GM23338 (cell line): ENCODE measurements around the gene PROB1. TPM values are rescaled to one million over a fixed set of nuclear protein-coding genes. Genes with fewer than 3 reads are reported as not detected.

Source experiments
- ATAC-seq: fragments of 200-7000 bp; cut with Tn5 transposase; 3 replicates; pipeline ENCODE4 v1.9.1; 2020
- DNase-seq: peaks from one replicate; pipeline ENCODE4 v3.0.0-alpha.2; 2015; ENCODE audit warnings: low spot score
- H2AFZ ChIP-seq: fragments of 200-600 bp; sonication (generic); 2 replicates; pipeline ENCODE4 v1.8.0; 2016; ENCODE audit warnings: antibody characterized with exemption, mild to moderate bottlenecking, moderate library complexity
- H3F3A ChIP-seq: fragments of 200-600 bp; sonication (generic); replicated peaks from 2 replicates; pipeline ENCODE4 v1.8.0; 2017; ENCODE audit warnings: antibody characterized with exemption, mixed run types, low read depth
- H3K27ac ChIP-seq: fragments of 200-600 bp; sonication (generic); 2 replicates; pipeline ENCODE4 v1.6.1; 2016; ENCODE audit warnings: low read depth
- H3K27me3 ChIP-seq: fragments of 200-600 bp; sonication (generic); 2 replicates; pipeline ENCODE4 v1.8.0; 2016; ENCODE audit warnings: mild to moderate bottlenecking, mixed run types, moderate library complexity; ENCODE audit not compliant: insufficient read depth
- H3K36me3 ChIP-seq: fragments of 200-600 bp; sonication (generic); 2 replicates; pipeline ENCODE4 v1.8.0; 2016; ENCODE audit warnings: mild to moderate bottlenecking; ENCODE audit not compliant: insufficient read depth
- H3K4me1 ChIP-seq: fragments of 200-600 bp; sonication (generic); 2 replicates; pipeline ENCODE4 v1.8.0; 2016; ENCODE audit warnings: mild to moderate bottlenecking, moderate library complexity; ENCODE audit not compliant: insufficient read depth
- H3K4me2 ChIP-seq: fragments of 200-600 bp; sonication (generic); 2 replicates; pipeline ENCODE4 v1.7.1; 2017; ENCODE audit warnings: mixed run types
- H3K4me3 ChIP-seq: fragments of 200-600 bp; sonication (generic); 2 replicates; pipeline ENCODE4 v1.6.1; 2016; ENCODE audit warnings: mixed run types
- H3K79me2 ChIP-seq: fragments of 200-600 bp; sonication (generic); replicated peaks from 2 replicates; pipeline ENCODE4 v1.8.0; 2017; ENCODE audit warnings: mild to moderate bottlenecking; ENCODE audit not compliant: insufficient read depth
- H3K9me2 ChIP-seq: fragments of 200-600 bp; sonication (generic); 2 replicates; pipeline ENCODE4 v1.8.0; 2017; ENCODE audit not compliant: insufficient read depth
- H4K20me1 ChIP-seq: fragments of 200-600 bp; sonication (generic); replicated peaks from 2 replicates; pipeline ENCODE4 v1.8.0; 2017; ENCODE audit warnings: mild to moderate bottlenecking; ENCODE audit not compliant: insufficient read depth
- H3K27ac Mint-ChIP-seq: 2 replicates; pipeline ENCODE4 v1.8.0; 2020; ENCODE audit warnings: inconsistent platforms, mild to moderate bottlenecking, moderate library complexity, mixed read lengths
- H3K27me3 Mint-ChIP-seq: 3 replicates; pipeline ENCODE4 v1.8.0; 2022; ENCODE audit warnings: low read depth, mild to moderate bottlenecking, moderate library complexity, mixed read lengths, inconsistent platforms; ENCODE audit not compliant: insufficient read depth, poor library complexity
- H3K36me3 Mint-ChIP-seq: 3 replicates; pipeline ENCODE4 v1.8.0; 2021; ENCODE audit warnings: low read depth, mild to moderate bottlenecking, inconsistent platforms, moderate library complexity, mixed read lengths
- H3K4me1 Mint-ChIP-seq: 3 replicates; pipeline ENCODE4 v1.8.0; 2020; ENCODE audit warnings: mild to moderate bottlenecking, inconsistent platforms, mixed read lengths
- H3K4me3 Mint-ChIP-seq: 3 replicates; pipeline ENCODE4 v1.8.0; 2021; ENCODE audit warnings: moderate library complexity, mild to moderate bottlenecking, inconsistent platforms, mixed read lengths
- H3K9me3 Mint-ChIP-seq: 3 replicates; pipeline ENCODE4 v1.8.0; 2020; ENCODE audit warnings: moderate library complexity, mild to moderate bottlenecking, inconsistent platforms, mixed read lengths
- CREB1 ChIP-seq: fragments of 250-450 bp; sonication (Bioruptor Pico); IDR thresholded peaks from 2 replicates; pipeline ENCODE4 v1.5.0; 2020; ENCODE audit warnings: low read depth, mild to moderate bottlenecking, moderate library complexity
- EZH2 ChIP-seq: fragments of 200-600 bp; sonication (generic); IDR thresholded peaks from one replicate; pipeline ENCODE4 v1.8.0; 2017; ENCODE audit warnings: antibody characterized with exemption, mild to moderate bottlenecking, low read depth; ENCODE audit not compliant: unreplicated experiment
- EZH2phosphoT487 ChIP-seq: fragments of 200-600 bp; sonication (generic); IDR thresholded peaks from one replicate; pipeline ENCODE4 v1.8.1; 2018; ENCODE audit warnings: antibody characterized with exemption; ENCODE audit not compliant: unreplicated experiment
- JUNB ChIP-seq: IDR thresholded peaks from one replicate; pipeline ENCODE4 v1.6.1; 2016; ENCODE audit warnings: antibody characterized with exemption; ENCODE audit not compliant: unreplicated experiment
- NANOG ChIP-seq: IDR thresholded peaks from 2 replicates; pipeline ENCODE4 v1.6.1; 2016; ENCODE audit warnings: antibody characterized with exemption, borderline replicate concordance
- POLR2AphosphoS5 ChIP-seq: IDR thresholded peaks from 2 replicates; pipeline ENCODE4 v1.6.1; 2016; ENCODE audit warnings: antibody characterized with exemption, low read depth
- REST ChIP-seq: IDR thresholded peaks from one replicate; pipeline ENCODE4 v1.6.1; 2018; ENCODE audit warnings: antibody characterized with exemption; ENCODE audit not compliant: unreplicated experiment
- ZNF331 ChIP-seq: fragments of 250-450 bp; sonication (Bioruptor Pico); IDR thresholded peaks from 2 replicates; pipeline ENCODE4 v1.5.0; 2020; ENCODE audit warnings: low read depth, mild to moderate bottlenecking, moderate library complexity
- polyA plus RNA-seq: library from polyadenylated mRNA; unstranded; fragments of >200 nt; fragmentation: Nextera tagmentation; extraction: Ambion mirVana; gene quantifications from 2 replicates; pipeline ENCODE4 v1.2.1, GENCODE V29; 2016
- total RNA-seq: library from RNA; depleted of rRNA; stranded (reverse); fragments of >200 nt; shearing (Covaris generic); gene quantifications from 2 replicates; pipeline ENCODE4 v1.2.3, GENCODE V29; 2014
- TF ChIP-seq, protein P1 (sequence below): IDR thresholded peaks from 2 replicates; pipeline ENCODE4 v1.6.1; 2016; ENCODE audit warnings: antibody characterized with exemption
- TF ChIP-seq, protein P2 (sequence below), 2 experiments: fragments of 200-600 bp in 1 of 2; sonication (generic) in 1 of 2; conservative IDR thresholded peaks; 2 replicates each; pipeline versions ENCODE4 v1.5.1 to v1.6.1; 2016 to 2017; ENCODE audit warnings: antibody characterized with exemption in 2 of 2, low read depth in 2 of 2, mild to moderate bottlenecking in 2 of 2, moderate library complexity in 1 of 2

The PROB1 gene
- total and polyA plus RNA-seq, 2 experiments from 2014 or later = 0.73 to 2.7 TPM

- Histone ChIP-seq H4K20me1 (peaks cover 23% of the 10 kb centered on the region; the same call in 1 of the 2 replicates), H3K27me3 (no peaks in the 10 kb centered on the region), H2AFZ (no peak overlapping the region), H3F3A (peaks cover 16% of the 10 kb centered on the region), H3K36me3 (peaks cover 61% of the 10 kb centered on the region), H3K27ac (no peak overlapping the region), H3K79me2 (peaks cover 9% of the 10 kb centered on the region), H3K9me2 (no peaks in the 10 kb centered on the region), H3K4me3 (no peak overlapping the region), H3K4me2 (no peak overlapping the region), H3K4me1 (no peaks in the 10 kb centered on the region)
- TF ChIP-seq NANOG (no peak), REST (no peak), ZNF331 (CRISPR knock-in tag) (no peak)
- Mint-ChIP-seq H3K27ac (no peak overlapping the region), H3K4me3 (no peak overlapping the region), H3K27me3 (peaks cover 5% of the 10 kb centered on the region), H3K4me1 (no peaks in the 10 kb centered on the region; the same call in 2 of the 3 replicates), H3K9me3 (no peaks in the 10 kb centered on the region), H3K36me3 (peaks cover 69% of the 10 kb centered on the region)
- DNase-seq (no peak), ATAC-seq (no peak)
Observed at GRCh38 chr5:139369181-139369580, 25.7 kb downstream of the PROB1 start.

GRCh38 chr5:139368613-139369012, 26.3 kb downstream of the PROB1 start:
- no peak overlapping the region for H3K4me3 ChIP-seq
- peaks cover 66% of the 10 kb centered on the region for H3K36me3 ChIP-seq
- peaks cover 75% of the 10 kb centered on the region for H3K36me3 Mint-ChIP-seq
- H3K27ac Mint-ChIP-seq = no peak overlapping the region
- H3F3A ChIP-seq = peaks cover 16% of the 10 kb centered on the region
- no peaks in the 10 kb centered on the region for H3K9me2 ChIP-seq
- TF ChIP-seq, protein P1, sequence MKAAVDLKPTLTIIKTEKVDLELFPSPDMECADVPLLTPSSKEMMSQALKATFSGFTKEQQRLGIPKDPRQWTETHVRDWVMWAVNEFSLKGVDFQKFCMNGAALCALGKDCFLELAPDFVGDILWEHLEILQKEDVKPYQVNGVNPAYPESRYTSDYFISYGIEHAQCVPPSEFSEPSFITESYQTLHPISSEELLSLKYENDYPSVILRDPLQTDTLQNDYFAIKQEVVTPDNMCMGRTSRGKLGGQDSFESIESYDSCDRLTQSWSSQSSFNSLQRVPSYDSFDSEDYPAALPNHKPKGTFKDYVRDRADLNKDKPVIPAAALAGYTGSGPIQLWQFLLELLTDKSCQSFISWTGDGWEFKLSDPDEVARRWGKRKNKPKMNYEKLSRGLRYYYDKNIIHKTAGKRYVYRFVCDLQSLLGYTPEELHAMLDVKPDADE = no peak
- TF ChIP-seq EZH2phosphoT487 (no peak), JUNB (no peak), NANOG (no peak), EZH2 (no peak), POLR2AphosphoS5 (no peak), CREB1 (CRISPR knock-in tag) (no peak)
- TF ChIP-seq, protein P2, sequence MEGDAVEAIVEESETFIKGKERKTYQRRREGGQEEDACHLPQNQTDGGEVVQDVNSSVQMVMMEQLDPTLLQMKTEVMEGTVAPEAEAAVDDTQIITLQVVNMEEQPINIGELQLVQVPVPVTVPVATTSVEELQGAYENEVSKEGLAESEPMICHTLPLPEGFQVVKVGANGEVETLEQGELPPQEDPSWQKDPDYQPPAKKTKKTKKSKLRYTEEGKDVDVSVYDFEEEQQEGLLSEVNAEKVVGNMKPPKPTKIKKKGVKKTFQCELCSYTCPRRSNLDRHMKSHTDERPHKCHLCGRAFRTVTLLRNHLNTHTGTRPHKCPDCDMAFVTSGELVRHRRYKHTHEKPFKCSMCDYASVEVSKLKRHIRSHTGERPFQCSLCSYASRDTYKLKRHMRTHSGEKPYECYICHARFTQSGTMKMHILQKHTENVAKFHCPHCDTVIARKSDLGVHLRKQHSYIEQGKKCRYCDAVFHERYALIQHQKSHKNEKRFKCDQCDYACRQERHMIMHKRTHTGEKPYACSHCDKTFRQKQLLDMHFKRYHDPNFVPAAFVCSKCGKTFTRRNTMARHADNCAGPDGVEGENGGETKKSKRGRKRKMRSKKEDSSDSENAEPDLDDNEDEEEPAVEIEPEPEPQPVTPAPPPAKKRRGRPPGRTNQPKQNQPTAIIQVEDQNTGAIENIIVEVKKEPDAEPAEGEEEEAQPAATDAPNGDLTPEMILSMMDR (conservative IDR thresholded peaks at IDR 0.05; ENCODE audit: low read depth in 2 of 2) = peak; percentile 34 to 37; a peak in 3 of 4 replicates
- H3K27me3 ChIP-seq = no peaks in the 10 kb centered on the region
- H2AFZ ChIP-seq = no peak overlapping the region
- H3K27me3 Mint-ChIP-seq = peaks cover 3% of the 10 kb centered on the region
- peaks cover 14% of the 10 kb centered on the region for H3K79me2 ChIP-seq
- H3K4me1 ChIP-seq = no peaks in the 10 kb centered on the region
- DNase-seq (no peak), ATAC-seq (no peak)
- no peak overlapping the region for H3K27ac ChIP-seq
- H3K4me2 ChIP-seq = no peak overlapping the region
- peaks cover 27% of the 10 kb centered on the region; the same call in 1 of the 2 replicates for H4K20me1 ChIP-seq
- no peaks in the 10 kb centered on the region for H3K9me3 Mint-ChIP-seq
- no peaks in the 10 kb centered on the region; the same call in 2 of the 3 replicates for H3K4me1 Mint-ChIP-seq
- H3K4me3 Mint-ChIP-seq = no peak overlapping the region; the same call in 2 of the 3 replicates
